ENCODE data around the gene KBTBD6.

DNA sequence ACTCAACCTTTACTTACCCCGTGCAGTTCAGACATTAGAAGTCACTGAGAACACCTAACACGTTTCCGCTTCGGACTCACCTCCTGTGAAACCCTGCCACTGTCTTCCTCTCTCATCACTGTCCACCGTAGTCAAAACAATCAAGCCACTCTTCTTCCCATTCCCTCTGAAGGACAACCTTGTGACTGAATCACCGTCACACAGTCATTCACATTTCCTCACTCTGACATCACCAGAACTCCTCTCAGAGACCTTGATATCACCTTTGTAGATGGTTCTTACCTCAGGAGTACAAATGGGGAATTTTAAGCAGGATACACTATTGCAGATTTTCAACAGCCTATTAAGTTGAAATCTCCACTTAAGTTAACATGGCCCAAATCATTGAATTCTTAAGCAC is 1.3 kb upstream of the KBTBD6 start:
- TF ChIP-seq, protein P1, sequence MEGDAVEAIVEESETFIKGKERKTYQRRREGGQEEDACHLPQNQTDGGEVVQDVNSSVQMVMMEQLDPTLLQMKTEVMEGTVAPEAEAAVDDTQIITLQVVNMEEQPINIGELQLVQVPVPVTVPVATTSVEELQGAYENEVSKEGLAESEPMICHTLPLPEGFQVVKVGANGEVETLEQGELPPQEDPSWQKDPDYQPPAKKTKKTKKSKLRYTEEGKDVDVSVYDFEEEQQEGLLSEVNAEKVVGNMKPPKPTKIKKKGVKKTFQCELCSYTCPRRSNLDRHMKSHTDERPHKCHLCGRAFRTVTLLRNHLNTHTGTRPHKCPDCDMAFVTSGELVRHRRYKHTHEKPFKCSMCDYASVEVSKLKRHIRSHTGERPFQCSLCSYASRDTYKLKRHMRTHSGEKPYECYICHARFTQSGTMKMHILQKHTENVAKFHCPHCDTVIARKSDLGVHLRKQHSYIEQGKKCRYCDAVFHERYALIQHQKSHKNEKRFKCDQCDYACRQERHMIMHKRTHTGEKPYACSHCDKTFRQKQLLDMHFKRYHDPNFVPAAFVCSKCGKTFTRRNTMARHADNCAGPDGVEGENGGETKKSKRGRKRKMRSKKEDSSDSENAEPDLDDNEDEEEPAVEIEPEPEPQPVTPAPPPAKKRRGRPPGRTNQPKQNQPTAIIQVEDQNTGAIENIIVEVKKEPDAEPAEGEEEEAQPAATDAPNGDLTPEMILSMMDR (IDR thresholded peaks at IDR 0.05) = no peak
- TF ChIP-seq POLR2A (IDR thresholded peaks at IDR 0.05) = no peak
- no peak for TF ChIP-seq EP300 (IDR thresholded peaks at IDR 0.05)
- TF ChIP-seq POLR2AphosphoS5 (IDR thresholded peaks at IDR 0.05) = no peak
